K562 treated with DMSO at 1 percent for 4 hours (cell line): ENCODE data around the gene ETV6. TPM values are rescaled to one million over a fixed set of nuclear protein-coding genes. Genes with fewer than 3 reads are reported as not detected.

ENCODE experiments used
- total RNA-seq: library from RNA; unstranded; fragments of 300-600 nt; gene quantifications from 2 replicates; pipeline ENCODE4 v1.2.3, GENCODE V29; 2022; ENCODE audit not compliant: insufficient read depth

Gene ETV6
- total RNA-seq, result 2.0 and 3.3 TPM in 2 replicates

DNA sequence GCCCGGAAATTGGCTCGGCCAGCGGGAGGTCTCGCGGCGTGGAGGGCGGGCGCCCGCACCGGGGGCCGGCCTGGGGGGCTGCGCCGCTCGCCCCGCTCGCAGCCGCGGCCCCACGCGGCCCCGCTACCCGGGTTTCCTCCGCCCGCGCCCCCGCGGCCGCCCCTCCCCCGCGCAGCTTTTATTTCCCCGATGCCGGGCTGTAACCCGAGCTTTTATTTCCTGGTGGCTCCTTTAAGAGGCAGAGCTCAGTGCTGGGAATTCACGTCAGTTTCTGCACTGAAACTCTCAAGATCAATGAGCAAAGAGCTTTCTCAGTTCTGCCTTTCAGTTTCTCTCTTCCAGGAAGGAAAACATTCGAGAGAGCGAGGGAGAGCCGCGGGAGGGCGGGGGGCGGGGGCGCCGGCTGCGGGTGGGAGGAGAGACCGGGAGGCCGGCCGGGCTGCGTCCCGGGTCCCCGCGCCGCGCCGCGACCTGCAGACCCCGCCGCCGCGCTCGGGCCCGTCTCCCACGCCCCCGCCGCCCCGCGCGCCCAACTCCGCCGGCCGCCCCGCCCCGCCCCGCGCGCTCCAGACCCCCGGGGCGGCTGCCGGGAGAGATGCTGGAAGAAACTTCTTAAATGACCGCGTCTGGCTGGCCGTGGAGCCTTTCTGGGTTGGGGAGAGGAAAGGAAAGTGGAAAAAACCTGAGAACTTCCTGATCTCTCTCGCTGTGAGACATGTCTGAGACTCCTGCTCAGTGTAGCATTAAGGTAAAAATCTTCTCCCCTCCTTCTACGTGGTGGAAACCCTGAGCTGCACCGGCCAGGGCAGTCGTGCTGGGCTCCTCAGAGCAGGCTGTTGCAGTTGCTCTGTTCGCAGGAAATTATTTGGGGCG is at the start of gene ETV6:
Gene ETV6, plus strand, starts transcription at position 262 of the 873 bp plus-strand sequence. Its CDS starts 454 bp downstream, at position 716.

